HTERT RPE-1 (cell line): ENCODE results near the gene TMEM135.

Source experiments
- in situ Hi-C: fragments of 300-500 bp; cut with MboI; formaldehyde crosslinking; loops from 4 replicates; pipeline ENCODE4 v1.14.3; 2020; ENCODE audit warnings: low sequenced_read_pairs

TMEM135 gene

GRCh38 chr11:87296627-87297026 lies 258.9 kb downstream of the TMEM135 start:
- in situ Hi-C loops = no loop called here

- in situ Hi-C loops = no loop called here
Observed at GRCh38 chr11:87298155-87298554, 260.4 kb downstream of the TMEM135 start.

GRCh38 chr11:87299041-87299481 lies 261.3 kb downstream of the TMEM135 start:
- in situ Hi-C loops = no loop called here

GRCh38 chr11:87300640-87301380 lies 263.1 kb downstream of the TMEM135 start:
- in situ Hi-C loops = no loop called here

GRCh38 chr11:87301785-87302540 lies 264.2 kb downstream of the TMEM135 start:
- in situ Hi-C loops = no loop called here

- in situ Hi-C loops = no loop called here
Observed at GRCh38 chr11:87304412-87304811, 266.7 kb downstream of the TMEM135 start.

- in situ Hi-C loops = no loop called here
Observed at GRCh38 chr11:87306262-87306851, 268.6 kb downstream of the TMEM135 start.

- in situ Hi-C loops = no loop called here
Observed at GRCh38 chr11:87307101-87307500, 269.4 kb downstream of the TMEM135 start.

- in situ Hi-C loops = no loop called here
Observed at GRCh38 chr11:87315229-87315628, 277.5 kb downstream of the TMEM135 start.

GRCh38 chr11:87316491-87316890 lies 278.8 kb downstream of the TMEM135 start:
- in situ Hi-C loops = no loop called here

- in situ Hi-C loops = no loop called here
Observed at GRCh38 chr11:87317441-87317840, 279.7 kb downstream of the TMEM135 start.

GRCh38 chr11:87320123-87320522 lies 282.4 kb downstream of the TMEM135 start:
- in situ Hi-C loops = no loop called here

- in situ Hi-C loops = no loop called here
Observed at GRCh38 chr11:87322568-87322967, 284.8 kb downstream of the TMEM135 start.

GRCh38 chr11:87323899-87324298 lies 286.2 kb downstream of the TMEM135 start:
- in situ Hi-C loops = no loop called here

- in situ Hi-C loops = no loop called here
Observed at GRCh38 chr11:87324817-87325489, 287.2 kb downstream of the TMEM135 start.

- in situ Hi-C loops = no loop called here
Observed at GRCh38 chr11:87325490-87325872, 287.7 kb downstream of the TMEM135 start.

- in situ Hi-C loops = no loop called here
Observed at GRCh38 chr11:87326594-87326993, 288.9 kb downstream of the TMEM135 start.

- in situ Hi-C loops = no loop called here
Observed at GRCh38 chr11:87329172-87329571, 291.4 kb downstream of the TMEM135 start.

GRCh38 chr11:87330187-87330601 lies 292.5 kb downstream of the TMEM135 start:
- in situ Hi-C loops = no loop called here

GRCh38 chr11:87331273-87331672 lies 293.5 kb downstream of the TMEM135 start:
- in situ Hi-C loops = no loop called here

GRCh38 chr11:87338046-87338639 lies 300.4 kb downstream of the TMEM135 start:
- in situ Hi-C loops = no loop called here
